GM18870 (cell line): ENCODE data around the gene CFAP45.

Experiments
- ATAC-seq: cut with Tn5 transposase; IDR thresholded peaks from one replicate; pipeline ENCODE4 v1.9.1; 2021; ENCODE audit warnings: moderate library complexity; ENCODE audit not compliant: unreplicated experiment

CFAP45 gene

DNA sequence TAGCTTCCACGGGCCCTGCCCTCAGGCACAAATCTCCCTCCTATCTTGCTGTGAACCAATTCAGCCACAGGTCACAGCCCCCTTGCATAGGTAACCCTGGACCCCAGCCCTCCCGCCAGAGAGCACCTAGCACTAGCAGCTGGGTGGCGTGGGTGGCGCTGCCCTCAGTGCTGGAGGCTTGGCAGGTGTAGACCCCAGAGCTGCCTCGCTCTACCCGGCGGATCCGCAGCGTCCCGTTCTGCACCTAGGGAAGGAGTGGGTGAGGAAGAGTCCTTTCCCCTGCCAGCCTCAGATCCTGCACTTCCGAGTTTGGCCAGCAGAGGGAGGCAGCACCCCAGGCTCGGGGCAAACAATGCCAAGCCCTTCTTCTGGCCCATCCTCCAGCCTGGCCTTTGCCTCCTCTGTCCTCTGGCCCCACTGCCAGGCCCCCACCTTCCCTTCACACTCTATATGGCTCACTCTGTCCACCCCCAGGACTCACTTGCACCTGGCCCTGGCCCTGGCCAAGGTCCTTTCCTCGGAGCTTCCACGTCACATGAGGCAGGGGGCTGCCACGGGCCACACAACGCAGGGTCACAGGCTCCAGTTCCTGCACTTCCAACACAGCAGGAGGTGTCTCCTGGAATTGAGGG is 36.4 kb upstream of the CFAP45 start:
- ATAC-seq = no peak

DNA sequence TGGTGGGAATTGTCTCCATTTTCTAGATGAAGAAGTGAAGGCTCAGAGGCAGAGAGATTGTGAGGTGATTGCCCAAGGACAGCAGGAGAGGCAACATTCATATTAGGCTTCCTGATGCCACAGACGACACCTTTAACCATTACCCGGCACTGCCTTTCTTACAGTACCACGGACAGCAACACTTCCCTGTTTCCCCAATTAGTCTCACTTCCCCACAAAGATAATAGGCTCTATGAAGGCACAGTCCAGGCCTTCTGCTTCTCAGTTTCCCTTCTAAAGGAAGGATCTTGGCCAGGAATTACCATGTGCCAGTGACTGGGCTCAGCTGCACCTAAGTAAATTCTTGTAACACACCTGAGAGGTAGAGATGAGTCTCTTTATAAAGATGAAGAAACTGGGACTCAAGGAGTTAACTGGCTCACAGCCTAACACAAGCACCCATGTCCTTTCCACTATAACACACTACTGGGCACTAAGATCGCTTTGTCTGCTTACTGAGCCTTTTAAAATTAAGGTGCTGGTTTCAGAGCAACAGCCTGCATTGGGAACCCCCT is 35.8 kb upstream of the CFAP45 start:
- no peak for ATAC-seq

DNA sequence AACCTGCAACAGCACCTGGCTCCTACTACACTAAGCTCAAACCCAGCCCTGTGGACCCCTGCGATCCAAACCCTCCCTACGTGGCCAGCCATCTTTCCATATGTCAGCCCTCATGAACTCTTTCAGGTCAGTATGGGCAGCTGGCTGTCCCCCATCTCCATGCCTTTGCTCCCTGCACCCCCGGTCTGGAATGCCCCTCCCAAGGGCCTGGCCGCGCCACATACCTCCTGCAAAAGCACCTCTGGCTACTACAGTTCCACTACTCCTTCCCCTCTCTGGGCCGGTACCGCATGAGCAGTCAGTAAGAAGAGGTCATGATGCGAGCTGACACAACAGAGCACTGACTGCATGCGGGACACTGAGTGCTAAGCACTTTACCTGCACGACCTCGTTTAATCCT is 35.3 kb upstream of the CFAP45 start:
- ATAC-seq = no peak

DNA sequence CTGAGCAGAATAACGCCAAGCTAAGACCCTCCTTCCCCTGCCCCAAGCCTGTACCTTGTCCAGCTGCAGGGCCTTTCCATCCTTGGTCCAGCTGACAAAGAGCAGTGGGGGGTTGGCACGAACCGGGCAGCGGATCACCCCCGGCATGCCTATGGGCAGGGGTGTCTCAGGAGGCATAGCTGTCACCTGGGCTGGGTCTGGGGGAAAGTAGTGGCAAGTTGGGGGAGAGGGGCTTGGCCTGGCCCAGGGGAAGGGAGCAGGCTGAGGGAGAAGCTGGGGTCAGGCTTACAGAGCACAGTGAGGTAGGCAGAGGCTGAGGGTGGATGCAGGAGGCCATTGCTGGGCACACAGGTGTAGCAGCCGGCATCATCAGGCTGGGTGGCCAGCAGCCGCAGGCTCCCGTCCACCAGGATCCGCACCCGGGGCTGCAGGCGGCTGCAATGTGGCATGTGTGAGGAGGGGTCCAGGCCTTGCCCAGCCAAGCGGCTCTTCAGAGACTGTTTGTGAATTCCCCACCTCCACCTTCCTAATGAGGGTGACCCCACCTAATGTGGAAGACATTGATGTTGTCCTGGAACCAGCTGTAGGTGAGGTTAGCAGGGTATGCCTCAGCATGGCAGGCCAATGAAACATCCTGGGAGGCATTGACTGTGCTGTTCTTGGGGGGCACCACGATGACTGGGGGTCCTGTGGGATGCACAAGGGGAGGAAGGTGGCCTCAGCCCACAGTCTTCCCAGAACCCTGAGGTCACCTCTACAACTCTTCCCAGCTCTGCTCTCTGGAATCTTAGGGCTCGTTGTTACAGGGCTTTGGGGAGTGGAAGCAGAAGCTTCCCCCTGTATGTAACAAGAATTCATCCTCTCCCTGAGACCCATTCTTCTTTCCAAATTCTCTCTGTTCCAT is 34.4 kb upstream of the CFAP45 start:
- ATAC-seq = no peak

DNA sequence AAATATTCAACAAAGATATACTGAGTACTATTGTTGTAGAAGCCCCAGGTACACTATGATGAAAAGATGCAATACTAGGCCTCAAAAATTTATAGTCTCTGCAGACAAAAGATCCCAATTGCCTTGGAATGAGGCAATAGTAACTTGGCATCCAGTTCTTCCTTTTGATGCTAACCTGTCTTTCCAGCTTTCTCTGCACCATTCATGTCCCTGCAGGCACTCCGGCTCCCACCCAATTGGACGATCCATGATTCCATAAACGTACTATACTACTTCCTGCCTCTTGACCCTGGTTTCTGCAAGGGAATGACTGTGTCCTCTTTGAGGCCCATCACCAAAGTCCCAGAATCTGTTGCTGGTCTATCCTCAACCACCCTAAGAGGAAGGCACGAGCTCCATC is 33.4 kb upstream of the CFAP45 start:
- ATAC-seq = no peak

DNA sequence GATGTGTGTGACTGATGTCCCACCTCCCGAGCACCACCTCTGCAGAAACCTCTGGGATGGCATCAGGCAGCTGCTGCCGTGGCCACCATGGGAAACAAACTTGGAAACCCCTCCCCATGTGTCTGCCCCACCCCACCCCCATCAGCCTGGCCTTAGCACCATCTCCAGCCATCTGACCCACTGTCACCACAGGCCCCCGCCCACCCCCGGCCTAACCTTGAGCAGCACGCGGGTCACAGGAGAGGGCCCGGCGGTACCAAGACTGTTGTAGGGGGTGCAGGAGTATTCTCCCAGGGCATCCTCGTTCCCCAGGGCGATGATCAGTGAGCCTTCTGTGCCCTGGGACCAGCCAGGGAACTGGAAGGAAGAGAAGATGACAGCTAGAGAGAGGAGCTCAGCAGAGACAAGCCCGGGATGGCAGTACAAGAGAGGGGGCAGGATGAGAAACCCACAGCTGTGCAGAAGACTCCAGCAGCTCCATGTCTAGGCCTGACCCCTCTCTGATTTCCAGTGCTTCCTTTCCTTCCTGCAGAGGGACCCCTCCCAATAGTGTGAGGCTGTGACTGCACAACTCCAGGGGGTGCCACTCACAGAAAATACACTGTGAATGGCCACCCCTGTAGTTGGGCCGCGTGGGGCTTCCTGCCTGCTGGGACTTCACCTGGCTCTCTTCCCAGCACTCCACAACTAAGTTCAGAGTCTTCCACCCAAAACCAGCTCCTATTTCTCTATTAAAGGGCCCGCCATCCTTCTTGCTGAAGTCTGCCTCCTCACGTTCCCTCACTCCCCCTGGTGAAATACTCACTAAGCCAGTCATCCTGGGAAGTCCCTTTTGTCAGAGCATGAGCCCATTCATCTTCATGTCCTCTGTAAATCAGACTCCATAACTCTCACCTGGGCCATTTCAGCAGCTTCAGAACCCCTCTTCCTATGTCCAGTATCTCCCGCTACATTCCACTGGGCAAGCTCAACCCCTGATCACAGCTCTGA is 32.6 kb upstream of the CFAP45 start:
- ATAC-seq = no peak

DNA sequence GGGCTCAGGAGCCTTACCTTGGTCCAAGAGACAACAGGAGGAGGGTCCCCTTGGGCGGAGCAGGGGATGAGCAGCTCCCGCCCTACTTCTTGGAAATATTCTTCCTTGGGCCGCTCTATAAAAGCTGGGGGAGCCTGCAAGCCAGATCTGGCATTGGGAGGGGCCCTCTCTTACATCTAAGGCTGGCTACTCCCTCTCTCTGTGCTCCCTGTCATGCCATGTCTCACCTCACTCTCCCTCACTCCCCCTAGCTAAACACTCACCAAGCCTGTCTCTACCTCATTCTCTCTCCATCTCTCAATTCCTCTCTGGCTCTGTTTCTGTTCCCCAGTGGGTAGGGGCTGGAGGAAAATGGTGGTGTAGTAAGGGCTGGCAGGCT is 31.8 kb upstream of the CFAP45 start:
- ATAC-seq = no peak

DNA sequence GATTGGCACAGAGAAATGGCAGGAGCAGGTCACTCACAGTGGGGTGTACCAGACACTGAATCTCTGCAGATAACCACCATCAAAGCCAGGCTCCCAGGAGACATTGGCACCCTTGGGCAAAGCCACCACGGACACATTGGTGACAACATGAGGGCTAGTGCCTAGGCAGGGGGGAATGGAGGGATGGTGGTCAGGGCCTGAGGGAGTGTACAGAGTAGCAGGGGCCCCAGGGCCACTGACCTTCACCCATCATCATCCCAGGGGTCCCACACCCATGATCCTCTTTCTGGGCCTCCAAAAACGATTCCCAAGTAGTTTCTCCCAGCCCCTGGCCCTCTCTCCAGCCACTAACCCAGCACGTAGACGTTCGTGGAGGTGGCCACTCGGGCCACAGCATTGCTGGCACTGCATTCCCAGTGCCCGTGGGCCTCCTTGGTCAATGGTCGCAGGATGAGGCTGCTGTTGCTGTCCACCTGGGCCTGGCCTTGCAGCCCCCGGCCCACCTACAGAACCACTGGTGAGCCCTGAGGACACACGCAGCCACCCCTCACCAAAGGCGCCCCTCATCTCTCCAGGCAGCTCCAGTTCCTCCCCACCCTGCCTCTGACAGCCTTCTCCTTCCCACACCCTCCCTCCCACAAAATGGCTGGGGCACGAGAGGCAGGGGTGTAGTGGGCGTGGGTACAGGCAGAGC is 31.3 kb upstream of the CFAP45 start:
- no peak for ATAC-seq

DNA sequence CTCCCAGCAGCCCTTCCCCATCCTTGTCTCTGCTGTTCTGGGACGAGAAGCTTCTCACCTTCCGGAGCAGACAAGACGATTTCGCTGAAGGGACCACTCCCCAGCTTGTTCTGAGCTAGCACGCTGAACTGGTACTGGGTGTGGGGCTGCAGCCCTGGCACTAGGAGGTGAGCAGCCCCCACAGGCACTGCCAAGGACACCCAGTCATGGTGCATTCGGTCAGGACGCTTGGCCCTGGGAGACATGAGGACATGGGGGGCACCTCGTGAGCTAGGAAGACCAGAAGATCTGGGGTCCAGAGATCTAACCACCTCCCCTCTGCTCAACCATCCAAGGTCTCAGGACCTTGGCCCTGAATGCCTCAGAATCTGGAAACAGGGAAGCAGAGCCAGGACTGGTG is 30.7 kb upstream of the CFAP45 start:
- no peak for ATAC-seq

DNA sequence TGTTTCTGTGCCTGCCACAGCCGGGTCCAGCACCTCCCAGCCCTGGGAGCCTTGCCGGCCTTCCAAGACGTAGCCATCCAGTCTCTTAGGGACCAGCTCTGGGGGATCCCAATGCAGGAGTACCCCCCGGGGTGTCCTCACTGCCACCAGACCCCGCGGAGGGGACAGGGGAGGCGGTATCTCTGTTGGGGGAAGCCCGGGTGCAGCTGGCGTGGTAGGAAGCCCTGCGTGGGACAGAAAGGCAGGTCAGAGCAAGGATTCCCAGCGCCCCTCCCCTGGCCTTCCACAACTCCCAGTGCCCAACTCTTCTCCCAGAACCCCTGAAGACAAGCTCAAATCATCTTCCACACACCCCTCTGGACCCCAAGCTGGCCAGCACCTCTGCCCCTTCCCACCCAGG is 30.3 kb upstream of the CFAP45 start:
- no peak for ATAC-seq

DNA sequence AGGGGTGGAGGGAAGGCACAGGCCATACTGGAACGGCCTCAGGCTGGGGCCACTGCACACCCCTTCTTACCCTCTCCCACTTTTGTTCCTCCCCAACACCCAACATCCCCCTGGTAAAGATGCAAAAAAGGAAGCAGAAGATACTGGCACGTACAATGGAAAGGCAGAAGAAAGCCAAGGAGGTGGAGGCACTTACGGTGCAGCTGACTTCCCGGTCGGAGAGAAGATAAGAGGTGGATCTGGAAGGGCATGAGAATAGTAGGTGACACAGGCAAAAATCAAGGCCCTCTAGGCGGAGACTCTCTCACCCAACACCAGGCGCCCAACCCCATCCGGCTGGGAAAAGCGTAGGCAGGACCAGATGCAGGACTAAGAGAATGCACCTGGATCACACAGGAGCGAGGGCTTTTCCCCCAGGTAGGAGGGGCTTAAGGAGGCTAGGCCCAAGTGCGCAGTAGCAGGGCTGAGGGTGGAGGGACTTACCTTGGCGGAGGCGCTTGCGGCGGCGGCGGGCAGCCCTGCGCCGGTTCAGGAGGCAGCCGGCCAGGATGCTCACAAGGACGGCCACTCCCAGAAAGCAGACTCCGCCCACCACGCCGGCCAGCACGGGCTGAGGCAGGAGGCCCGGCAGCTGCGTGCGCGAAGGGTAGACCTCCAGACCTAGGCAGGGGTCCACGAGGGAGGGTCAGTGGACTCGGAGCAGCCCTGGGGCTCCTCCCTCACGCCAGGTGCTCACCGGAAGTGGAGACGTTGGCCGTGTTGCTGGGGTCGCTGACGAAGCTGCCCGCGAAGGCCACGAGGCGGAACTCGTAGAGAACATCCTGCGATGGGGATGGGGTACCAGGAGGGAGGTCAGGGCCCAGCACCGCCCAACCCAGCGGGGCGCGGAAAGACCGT is 29.4 kb upstream of the CFAP45 start:
- ATAC-seq = no peak

DNA sequence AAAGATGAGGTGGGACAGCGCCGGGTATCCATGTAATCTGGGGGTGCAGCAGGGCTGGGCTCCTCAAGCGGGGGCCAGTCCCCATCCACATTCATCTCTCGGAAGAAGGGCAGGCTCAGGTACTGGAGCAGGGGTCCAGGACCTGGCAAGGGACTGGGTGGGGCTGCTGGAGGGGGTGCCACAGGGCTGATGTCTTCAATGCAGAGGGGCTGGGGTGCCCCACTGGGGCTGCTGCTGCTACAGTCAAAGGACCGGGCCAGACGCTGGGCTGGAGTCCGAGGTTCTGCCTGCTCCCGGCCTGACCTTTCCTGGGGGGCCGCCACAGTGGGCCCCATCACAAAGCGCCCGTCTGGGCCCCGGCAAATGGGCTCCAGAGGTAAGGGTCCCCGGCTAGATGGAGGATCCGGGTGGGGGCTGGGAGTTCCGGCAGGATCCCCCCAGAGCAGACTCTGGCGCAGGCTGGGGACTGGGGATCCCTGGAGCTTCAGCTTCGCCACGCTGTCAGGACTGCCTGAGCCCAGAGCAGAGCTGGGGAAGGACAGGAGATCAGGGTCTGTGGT is 28.6 kb upstream of the CFAP45 start:
- no peak for ATAC-seq

DNA sequence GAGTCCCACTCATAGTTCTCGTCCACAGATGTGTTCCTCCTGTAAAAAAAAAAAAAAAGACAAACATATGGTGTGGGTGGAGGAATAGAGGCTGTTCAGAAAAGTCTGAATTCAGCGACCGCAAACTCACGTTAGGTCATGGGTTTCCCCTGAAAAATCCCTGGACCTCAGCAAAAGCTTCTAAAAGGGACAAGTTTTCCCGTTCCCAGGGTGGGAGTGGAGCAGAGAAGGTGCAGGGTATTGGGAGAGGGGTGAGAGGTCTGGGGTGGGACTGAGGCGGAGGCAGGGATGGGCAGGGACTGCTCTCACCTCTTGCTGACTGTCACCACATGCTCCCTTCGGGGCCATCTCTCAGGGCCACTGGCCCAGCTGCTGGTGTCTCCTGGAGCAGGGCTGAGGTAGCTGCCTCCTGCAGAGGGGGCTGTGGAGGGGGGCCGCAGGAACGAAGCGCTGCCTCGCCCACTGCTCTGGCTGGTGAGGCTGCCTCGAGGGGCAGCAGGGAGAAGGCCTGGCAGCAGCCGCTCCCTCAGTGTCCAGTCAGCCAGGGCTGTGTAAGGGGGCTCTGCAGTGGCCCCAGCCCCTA is 28.0 kb upstream of the CFAP45 start:
- no peak for ATAC-seq

DNA sequence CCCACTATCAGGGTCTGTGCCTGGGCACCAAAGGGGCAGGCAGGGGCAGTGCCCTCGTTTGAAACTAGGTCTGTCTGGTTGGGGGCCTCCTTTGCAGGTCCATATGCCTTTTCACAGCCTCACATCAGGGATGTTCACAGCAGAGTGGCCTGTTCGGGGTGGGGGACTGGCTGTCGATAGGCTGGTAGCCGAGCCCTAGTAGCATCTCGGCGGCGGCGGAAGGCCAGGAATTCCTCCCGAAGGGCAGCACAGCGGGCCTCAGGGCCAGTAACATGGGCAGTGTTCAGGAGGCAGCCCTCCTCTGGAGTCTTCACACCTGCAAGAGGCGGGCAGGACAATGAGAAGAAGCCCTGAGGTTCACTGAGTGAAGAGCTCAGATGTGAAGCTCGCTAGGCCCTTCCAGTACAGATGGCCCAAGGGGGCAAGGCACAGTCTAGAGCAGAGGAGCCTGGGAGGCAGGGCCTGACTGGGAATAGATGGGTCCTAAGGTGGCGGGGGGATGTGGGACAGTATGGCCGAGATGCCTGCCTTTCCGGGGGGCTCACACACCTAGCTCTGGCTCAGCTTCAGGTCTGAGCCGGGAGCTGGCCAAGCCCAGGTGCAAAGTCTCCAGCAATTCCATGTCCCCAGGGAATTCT is 27.4 kb upstream of the CFAP45 start:
- ATAC-seq = no peak

DNA sequence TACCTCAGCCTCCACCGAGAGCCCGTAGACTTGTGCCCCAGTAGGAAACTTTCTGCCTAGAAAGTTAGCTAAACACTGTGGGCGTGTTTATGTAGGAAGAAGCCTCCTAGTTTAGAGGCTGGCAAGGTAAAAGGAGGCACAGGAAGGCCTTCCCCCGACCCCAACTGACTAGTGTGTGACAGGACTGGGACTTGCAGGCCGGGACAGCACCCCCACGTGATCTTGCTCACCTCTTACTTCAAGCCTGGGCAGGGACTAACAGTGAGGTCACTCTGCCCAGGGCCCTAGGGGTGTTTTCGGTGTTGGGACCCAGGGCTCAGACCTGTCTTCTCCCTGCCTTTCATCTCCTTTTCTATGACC is 25.7 kb upstream of the CFAP45 start:
- ATAC-seq = peak; percentile 13

DNA sequence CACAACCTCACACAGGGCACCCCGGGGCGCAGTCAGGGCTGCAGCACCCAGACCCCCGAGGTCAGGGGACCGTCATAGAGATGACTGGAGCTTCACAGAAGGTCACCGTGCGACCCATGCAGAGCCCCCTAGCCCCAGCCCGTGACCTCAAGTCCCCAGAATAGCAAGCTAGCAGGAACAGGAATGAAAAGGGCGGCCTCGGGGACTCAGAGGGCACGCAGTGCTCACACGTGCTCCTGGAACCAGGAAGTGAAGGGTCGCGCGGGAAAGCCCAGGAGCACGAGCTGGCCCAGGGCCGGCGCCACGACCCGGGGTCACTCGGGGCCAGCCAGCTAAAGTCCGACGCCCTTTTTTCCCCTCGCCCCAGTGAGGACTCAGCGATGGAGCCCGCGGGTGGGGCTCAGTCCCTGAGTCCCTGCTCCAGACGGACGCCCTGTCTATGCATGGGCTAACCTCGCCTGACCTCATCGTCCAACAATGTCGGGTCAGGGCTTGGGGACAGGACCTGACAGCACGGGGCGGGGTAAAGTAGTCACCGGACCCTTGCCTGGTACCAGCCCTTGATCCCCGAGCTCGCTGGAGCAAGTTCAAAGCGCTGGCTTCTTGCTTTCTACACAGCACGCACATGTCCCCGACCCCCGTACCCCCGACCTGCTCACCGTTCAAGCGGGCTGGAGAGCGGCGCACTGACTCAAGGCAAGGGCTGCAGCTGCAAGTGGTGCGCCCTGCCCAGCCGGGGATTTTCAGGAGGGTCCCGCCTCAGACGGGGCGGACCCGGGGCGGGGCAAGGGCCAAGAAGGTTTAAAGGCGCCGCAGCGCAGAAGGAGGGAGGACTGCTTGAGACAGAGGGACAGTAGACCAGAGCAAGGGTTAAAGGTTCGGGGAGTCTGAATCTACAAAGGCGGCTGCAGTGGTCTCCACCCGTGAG is 25.1 kb upstream of the CFAP45 start, which contains the start of gene TAGLN2:
Gene TAGLN2, minus strand, starts transcription at position 717 of the 928 bp plus-strand sequence. CDS start 4,998 bp downstream, outside the sequence.
- ATAC-seq = peak; percentile 52
